GM12864 (cell line): ENCODE results near the gene SPATS2L.
"Not testable (repeated sequence)": the region's sequence is repeated elsewhere in the genome, so short reads cannot be mapped to it uniquely, and the experiment has no call there.

Experiments
- DNase-seq: peaks from one replicate; pipeline ENCODE4 v3.0.0-alpha.2; 2011; ENCODE audit warnings: low read depth
- H3K4me3 ChIP-seq: 2 replicates; pipeline ENCODE4 v1.5.1; 2011; ENCODE audit warnings: mild to moderate bottlenecking, low read depth, low read length, control low read depth
- CTCF ChIP-seq: IDR thresholded peaks from 2 replicates; pipeline ENCODE4 v1.5.1; 2011; ENCODE audit warnings: low read depth, mild to moderate bottlenecking, moderate library complexity, low read length, control low read depth, inconsistent platforms; ENCODE audit errors: missing control alignments

The SPATS2L gene

DNA sequence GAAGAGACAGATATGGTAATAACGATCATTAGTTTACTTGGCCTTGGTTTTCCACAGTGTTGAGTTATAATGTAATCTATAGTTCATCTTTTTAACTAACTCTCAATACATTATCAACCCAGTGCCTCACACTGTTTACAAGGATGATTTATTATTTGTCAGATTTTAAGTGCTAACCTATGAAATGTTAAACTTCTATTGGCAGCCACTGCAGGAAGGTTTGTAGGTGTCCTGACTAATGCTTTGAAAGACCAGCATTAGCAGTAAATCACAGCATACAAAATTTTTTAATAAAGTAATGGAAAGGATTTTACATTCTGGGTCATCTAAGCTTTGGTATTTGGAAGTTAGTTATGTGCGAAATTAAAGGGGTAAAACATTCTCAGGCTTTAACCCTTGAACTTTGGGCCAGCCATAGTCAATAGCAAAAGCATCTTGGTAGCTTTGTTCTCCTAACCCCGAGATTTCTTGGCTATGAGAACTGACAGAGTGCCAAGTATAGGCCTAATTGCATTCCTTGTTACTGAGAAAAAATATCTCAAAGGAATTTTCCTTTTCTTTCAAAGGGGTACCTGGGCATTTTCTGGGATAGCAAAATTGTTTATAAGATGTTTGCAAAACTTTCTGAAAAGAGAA, 30.6 kb downstream of the SPATS2L start:
- no peak overlapping the region for H3K4me3 ChIP-seq
- no peak for TF ChIP-seq CTCF
- no peak for DNase-seq

GRCh38 chr2:200337621-200338020, 31.1 kb downstream of the SPATS2L start:
- no peak overlapping the region for H3K4me3 ChIP-seq
- no peak for DNase-seq
- TF ChIP-seq CTCF = no peak

GRCh38 chr2:200338692-200339091, 32.2 kb downstream of the SPATS2L start:
- no peak for TF ChIP-seq CTCF
- no peak overlapping the region for H3K4me3 ChIP-seq
- DNase-seq = no peak

GRCh38 chr2:200340508-200341224, 34.2 kb downstream of the SPATS2L start:
- no peak overlapping the region for H3K4me3 ChIP-seq
- no peak for DNase-seq
- no peak for TF ChIP-seq CTCF

DNA sequence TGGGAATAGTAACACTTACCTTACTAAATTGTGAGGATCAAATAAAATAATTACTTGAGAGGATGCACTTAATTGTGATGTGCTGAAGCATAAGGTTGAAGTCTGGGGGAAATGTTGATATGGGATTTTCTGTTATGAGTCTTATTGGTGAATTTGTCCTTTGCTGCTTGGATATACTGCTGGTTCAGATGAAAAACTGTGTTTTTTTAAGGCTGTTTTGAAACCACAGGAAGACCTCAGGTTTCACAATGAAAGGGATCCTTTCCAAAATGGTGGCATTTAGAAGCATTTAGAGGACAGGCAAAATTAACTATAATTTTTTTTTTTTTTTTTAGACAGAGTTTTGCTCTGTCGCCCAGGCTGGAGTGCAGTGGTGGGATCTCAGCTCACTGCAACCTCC, 34.9 kb downstream of the SPATS2L start:
- TF ChIP-seq CTCF = no peak
- DNase-seq = no peak
- H3K4me3 ChIP-seq = no peak overlapping the region

DNA sequence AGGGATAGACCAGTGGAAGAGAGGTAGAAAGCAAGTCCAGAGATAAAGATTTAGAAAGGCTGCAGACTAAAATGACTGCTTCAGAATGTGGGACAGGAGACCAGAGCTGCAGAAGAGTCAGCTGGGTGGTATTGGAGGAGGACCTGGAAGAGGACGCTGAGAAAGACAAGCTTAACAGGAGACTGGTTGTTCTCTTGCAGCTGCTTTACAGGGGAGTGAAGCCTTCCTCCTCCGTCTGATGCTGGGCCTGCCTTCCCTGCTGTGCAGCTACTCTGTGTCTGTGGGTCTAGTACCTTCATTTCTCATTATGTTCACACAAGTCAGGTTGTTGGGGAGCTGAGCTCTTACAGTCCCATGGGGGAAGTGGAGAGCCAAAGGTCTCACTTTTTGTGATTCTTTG, 35.7 kb downstream of the SPATS2L start:
- DNase-seq = no peak
- TF ChIP-seq CTCF = no peak
- H3K4me3 ChIP-seq = no peak overlapping the region

DNA sequence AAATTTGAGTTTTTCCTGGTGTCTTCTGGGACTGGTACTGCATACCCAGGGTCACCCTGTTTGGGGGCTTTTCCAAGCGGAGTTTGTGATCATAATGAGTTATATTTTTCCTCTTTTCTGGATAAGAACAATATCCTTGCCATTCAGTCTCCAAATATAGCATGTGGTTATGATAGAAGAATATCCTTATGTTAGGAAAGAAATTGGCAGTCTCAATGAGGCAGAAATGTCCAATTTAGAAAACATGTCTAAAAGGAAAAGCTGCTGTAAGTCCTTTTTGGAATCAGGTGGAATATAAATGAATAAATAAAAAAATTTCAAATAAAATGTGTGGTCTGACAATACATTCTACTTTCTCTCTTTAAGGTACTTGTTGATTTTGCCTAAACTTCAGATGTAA, 36.2 kb downstream of the SPATS2L start:
- no peak for DNase-seq
- no peak overlapping the region for H3K4me3 ChIP-seq
- TF ChIP-seq CTCF = no peak

GRCh38 chr2:200344202-200344601, 37.7 kb downstream of the SPATS2L start:
- H3K4me3 ChIP-seq, DNase-seq: not testable (repeated sequence)
